Colonic mucosa (tissue), 4 donors: ENCODE data around the gene MED16. TPM values are rescaled to one million over a fixed set of nuclear protein-coding genes. Genes with fewer than 3 reads are reported as not detected.
A peak's percentile ranks its signal among the peaks of the same experiment; 100 is the strongest.

Experiments
- DNase-seq: peaks from one replicate; pipeline ENCODE4 v3.0.0-alpha.2; 2020
- H3K27ac ChIP-seq: fragments of 200-600 bp; one replicate; pipeline ENCODE4 v1.8.0; 2021
- H3K27me3 ChIP-seq: fragments of 200-600 bp; one replicate; pipeline ENCODE4 v1.8.0; 2021
- H3K36me3 ChIP-seq: fragments of 200-600 bp; one replicate; pipeline ENCODE4 v1.8.0; 2021
- H3K4me1 ChIP-seq: fragments of 200-600 bp; one replicate; pipeline ENCODE4 v1.8.0; 2021; ENCODE audit warnings: mild to moderate bottlenecking
- H3K4me3 ChIP-seq: fragments of 200-600 bp; one replicate; pipeline ENCODE4 v1.8.0; 2021
- H3K9ac ChIP-seq, 2 donors: one replicate each; pipeline ENCODE4 v1.7.0; 2013; ENCODE audit warnings: control low read depth in 2 of 2, low read depth in 2 of 2, low read length in 2 of 2
- H3K9me3 ChIP-seq: fragments of 200-600 bp; one replicate; pipeline ENCODE4 v1.8.0; 2021
- CTCF ChIP-seq: fragments of 200-600 bp; IDR thresholded peaks from one replicate; pipeline ENCODE4 v1.8.0; 2022; ENCODE audit warnings: antibody characterized with exemption, mild to moderate bottlenecking
- intact Hi-C: fragments of 100-400 bp; cut with DNase I; formaldehyde crosslinking; loops from one replicate; pipeline ENCODE4 v1.14.1; 2022
- total RNA-seq, 2 donors: library from RNA; stranded (reverse); fragmentation: NEBNext Ultra II Directional in 1 of 2; extraction: Animal tissue kit (Norgen Biotek cat#: 25700) in 1 of 2; gene quantifications; one replicate each; pipeline ENCODE4 v1.2.1, GENCODE V29; 2021
- donor health status: healthy.
- donor health status: DM: no; HTN: no; CAD: no.
- donor health status: DM: no; HTN: no; CAD: no.

Gene MED16
- total RNA-seq, 2 donors from 2014 or later: 73.3 to 83.2 TPM

- H3K27me3 ChIP-seq: no peaks in the 10 kb centered on the region
- no peaks in the 10 kb centered on the region for H3K36me3 ChIP-seq
- H3K4me3 ChIP-seq: peak overlapping the region; percentile 91
- no peak for TF ChIP-seq CTCF
- peak overlapping the region; percentile 78 for H3K27ac ChIP-seq
- intact Hi-C loops: no loop called here
- H3K9ac ChIP-seq: peak overlapping the region; percentile 88 to 94
- DNase-seq: no peak
- no peaks in the 10 kb centered on the region for H3K9me3 ChIP-seq
- H3K4me1 ChIP-seq: no peaks in the 10 kb centered on the region
Observed at GRCh38 chr19:926323-926588, 33.3 kb upstream of the MED16 start.

GRCh38 chr19:925526-926322 lies 32.7 kb upstream of the MED16 start, which contains the start of gene ARID3A:
Gene ARID3A, plus strand, starts transcription at chr19:926035. Its CDS starts 3,494 bp downstream, at chr19:929529.
- Histone ChIP-seq H3K4me3 (peak within 1 kb of the TSS; percentile 91), H3K27ac (peak within 1 kb of the TSS; percentile 78), H3K9ac (peak within 1 kb of the TSS; percentile 88 to 94), H3K9me3 (no peaks in the 10 kb centered on the region), H3K27me3 (peaks cover under 1% of the 10 kb centered on the region), H3K36me3 (no peaks in the 10 kb centered on the region), H3K4me1 (no peaks in the 10 kb centered on the region)
- intact Hi-C loops: no loop called here
- DNase-seq: peak; percentile 73
- TF ChIP-seq CTCF: no peak

GRCh38 chr19:925087-925525 lies 32.1 kb upstream of the MED16 start:
- Histone ChIP-seq H3K4me1 (peaks cover under 1% of the 10 kb centered on the region), H3K4me3 (peak overlapping the region; percentile 91), H3K36me3 (no peaks in the 10 kb centered on the region), H3K9ac (peak overlapping the region; percentile 70 to 86), H3K9me3 (no peaks in the 10 kb centered on the region), H3K27ac (peak overlapping the region; percentile 78), H3K27me3 (peaks cover 7% of the 10 kb centered on the region)
- no peak for TF ChIP-seq CTCF
- intact Hi-C loops: no loop called here
- peak; percentile 59 for DNase-seq

GRCh38 chr19:924553-925086 lies 31.6 kb upstream of the MED16 start:
- Histone ChIP-seq H3K27me3 (peaks cover 11% of the 10 kb centered on the region), H3K4me1 (peaks cover 6% of the 10 kb centered on the region), H3K36me3 (no peaks in the 10 kb centered on the region), H3K9ac (peak overlapping the region; percentile 70 to 86), H3K9me3 (no peaks in the 10 kb centered on the region), H3K27ac (no peak overlapping the region), H3K4me3 (peak overlapping the region; percentile 91)
- TF ChIP-seq CTCF: no peak
- intact Hi-C loops: no loop called here
- DNase-seq: no peak

- intact Hi-C loops: loop anchor here (2.0 kb wide), 2 partner anchors 65 to 149 kb away; no protein-coding TSS in a partner anchor
- peaks cover 43% of the 10 kb centered on the region for H3K27me3 ChIP-seq
- no peak for DNase-seq
- peaks cover 25% of the 10 kb centered on the region for H3K4me1 ChIP-seq
- peak overlapping the region in 1 of 2 donors; percentile 24 for H3K9ac ChIP-seq
- TF ChIP-seq CTCF: no peak
- no peaks in the 10 kb centered on the region for H3K36me3 ChIP-seq
- no peaks in the 10 kb centered on the region for H3K9me3 ChIP-seq
- H3K27ac ChIP-seq: no peak overlapping the region
- peak overlapping the region; percentile 19 for H3K4me3 ChIP-seq
Observed at GRCh38 chr19:920051-920864, 27.3 kb upstream of the MED16 start.
